Epithelial cell of proximal tubule (primary cell): ENCODE measurements around the gene FCRL5. TPM values are rescaled to one million over a fixed set of nuclear protein-coding genes. Genes with fewer than 3 reads are reported as not detected.

Source experiments
- DNase-seq: peaks from one replicate; pipeline ENCODE4 v3.0.0-alpha.2; 2011; ENCODE audit warnings: low read depth
- H3K4me3 ChIP-seq: 2 replicates; pipeline ENCODE4 v1.5.1; 2011; ENCODE audit warnings: low read depth, mild to moderate bottlenecking, low read length
- total RNA-seq: library from RNA; depleted of rRNA; stranded (reverse); fragments of >200 nt; gene quantifications from 2 replicates; pipeline ENCODE4 v1.2.3, GENCODE V29; 2015
- TF ChIP-seq, protein P1 (sequence below): conservative IDR thresholded peaks from 2 replicates; pipeline ENCODE4 v1.5.1; 2012; ENCODE audit warnings: low read depth, mild to moderate bottlenecking, low read length

The FCRL5 gene
- total RNA-seq = not detected in 2 replicates

GRCh38 chr1:157551694-157552693 lies at the start of gene FCRL5:
FCRL5 (minus strand) TSS chr1:157552515; CDS start chr1:157552362, 153 bp downstream.
- H3K4me3 ChIP-seq = no peak within 1 kb of the TSS
- TF ChIP-seq, protein P1, sequence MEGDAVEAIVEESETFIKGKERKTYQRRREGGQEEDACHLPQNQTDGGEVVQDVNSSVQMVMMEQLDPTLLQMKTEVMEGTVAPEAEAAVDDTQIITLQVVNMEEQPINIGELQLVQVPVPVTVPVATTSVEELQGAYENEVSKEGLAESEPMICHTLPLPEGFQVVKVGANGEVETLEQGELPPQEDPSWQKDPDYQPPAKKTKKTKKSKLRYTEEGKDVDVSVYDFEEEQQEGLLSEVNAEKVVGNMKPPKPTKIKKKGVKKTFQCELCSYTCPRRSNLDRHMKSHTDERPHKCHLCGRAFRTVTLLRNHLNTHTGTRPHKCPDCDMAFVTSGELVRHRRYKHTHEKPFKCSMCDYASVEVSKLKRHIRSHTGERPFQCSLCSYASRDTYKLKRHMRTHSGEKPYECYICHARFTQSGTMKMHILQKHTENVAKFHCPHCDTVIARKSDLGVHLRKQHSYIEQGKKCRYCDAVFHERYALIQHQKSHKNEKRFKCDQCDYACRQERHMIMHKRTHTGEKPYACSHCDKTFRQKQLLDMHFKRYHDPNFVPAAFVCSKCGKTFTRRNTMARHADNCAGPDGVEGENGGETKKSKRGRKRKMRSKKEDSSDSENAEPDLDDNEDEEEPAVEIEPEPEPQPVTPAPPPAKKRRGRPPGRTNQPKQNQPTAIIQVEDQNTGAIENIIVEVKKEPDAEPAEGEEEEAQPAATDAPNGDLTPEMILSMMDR = no peak
- DNase-seq = no peak

- no peak for DNase-seq
- TF ChIP-seq, protein P1 = no peak
- no peak overlapping the region for H3K4me3 ChIP-seq
Observed at GRCh38 chr1:157600236-157600635, 47.9 kb upstream of the FCRL5 start.

- H3K4me3 ChIP-seq = no peak within 1 kb of the TSS
- no peak for DNase-seq
- TF ChIP-seq, protein P1 = no peak
Observed at GRCh38 chr1:157597959-157598667, 45.8 kb upstream of the FCRL5 start, which contains the start of gene FCRL4. FCRL4 (minus strand) TSS chr1:157598085; CDS start chr1:157597944, 141 bp downstream.

DNA sequence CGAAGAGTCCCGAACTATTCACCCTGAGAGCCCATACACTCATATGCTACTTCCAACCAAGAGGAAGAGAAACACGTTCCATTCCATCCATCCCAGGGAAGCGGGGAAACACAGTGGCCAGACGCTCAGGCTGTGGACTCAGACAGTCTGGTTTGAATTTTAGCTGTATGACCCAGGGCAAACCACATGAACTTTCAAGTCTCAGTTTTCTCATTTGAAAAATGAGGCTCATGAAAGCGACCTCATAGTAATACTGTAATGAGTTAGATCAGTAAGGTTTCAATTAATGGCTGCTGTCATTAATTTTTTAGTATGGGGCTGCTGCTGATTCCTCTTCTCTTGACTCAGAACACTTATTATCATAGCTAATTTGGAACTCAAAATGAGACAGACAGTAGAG lies 44.1 kb upstream of the FCRL5 start:
- DNase-seq = no peak
- TF ChIP-seq, protein P1 = no peak
- H3K4me3 ChIP-seq = no peak overlapping the region

GRCh38 chr1:157595356-157595755 lies 43.0 kb upstream of the FCRL5 start:
- no peak overlapping the region for H3K4me3 ChIP-seq
- DNase-seq = no peak
- TF ChIP-seq, protein P1 = no peak

- no peak overlapping the region for H3K4me3 ChIP-seq
- TF ChIP-seq, protein P1 = no peak
- DNase-seq = no peak
Observed at GRCh38 chr1:157585984-157586383, 33.7 kb upstream of the FCRL5 start.
